NCI-H128 (cell line): Measurements from ENCODE around the gene UBE2L6.

Experiments
- DNase-seq: peaks from one replicate; lab custom pipeline; 2025; ENCODE audit not compliant: unreplicated experiment; lab: John Stamatoyannopoulos, UW

Gene UBE2L6

GRCh38 chr11:57567515-57568329, at the start of gene UBE2L6:
Gene UBE2L6 (minus strand): TSS chr11:57567672. CDS start chr11:57567611, 61 bp downstream.
- DNase-seq, result peak; percentile 56

GRCh38 chr11:57616595-57616994, 49.1 kb upstream of the UBE2L6 start:
- no peak for DNase-seq

GRCh38 chr11:57615308-57615707, 47.8 kb upstream of the UBE2L6 start:
- no peak for DNase-seq

GRCh38 chr11:57614234-57614772, 46.8 kb upstream of the UBE2L6 start:
- DNase-seq, result no peak

- DNase-seq, result no peak
Observed at GRCh38 chr11:57610170-57610569, 42.7 kb upstream of the UBE2L6 start.

GRCh38 chr11:57605028-57605420, 37.6 kb upstream of the UBE2L6 start:
- DNase-seq, result no peak

- no peak for DNase-seq
Observed at GRCh38 chr11:57604296-57605027, 37.0 kb upstream of the UBE2L6 start.

GRCh38 chr11:57601297-57601696, 33.8 kb upstream of the UBE2L6 start:
- DNase-seq, result no peak

GRCh38 chr11:57599381-57599780, 31.9 kb upstream of the UBE2L6 start:
- no peak for DNase-seq

GRCh38 chr11:57598831-57599155, 31.3 kb upstream of the UBE2L6 start:
- no peak for DNase-seq

GRCh38 chr11:57597916-57598830, 30.7 kb upstream of the UBE2L6 start:
- no peak for DNase-seq

GRCh38 chr11:57597461-57597915, 30.0 kb upstream of the UBE2L6 start, which contains the start of gene SERPING1:
Gene SERPING1 (plus strand): TSS chr11:57597685. CDS start chr11:57598271, 586 bp downstream.
- no peak for DNase-seq

- DNase-seq, result no peak
Observed at GRCh38 chr11:57596266-57596885, 28.9 kb upstream of the UBE2L6 start.

GRCh38 chr11:57588046-57588710, 20.7 kb upstream of the UBE2L6 start:
- no peak for DNase-seq

- no peak for DNase-seq
Observed at GRCh38 chr11:57586711-57587245, 19.3 kb upstream of the UBE2L6 start.

GRCh38 chr11:57585301-57585700, 17.8 kb upstream of the UBE2L6 start:
- no peak for DNase-seq

GRCh38 chr11:57584341-57584740, 16.9 kb upstream of the UBE2L6 start:
- DNase-seq, result no peak

- DNase-seq, result no peak
Observed at GRCh38 chr11:57574061-57574460, 6.6 kb upstream of the UBE2L6 start.

- no peak for DNase-seq
Observed at GRCh38 chr11:57571606-57572005, 4.1 kb upstream of the UBE2L6 start.

- DNase-seq, result no peak
Observed at GRCh38 chr11:57568330-57568766, 876 bp upstream of the UBE2L6 start.
